Kidney (tissue), 14 donors: ENCODE data around the gene TRIP13. TPM values are rescaled to one million over a fixed set of nuclear protein-coding genes. Genes with fewer than 3 reads are reported as not detected.

Experiments
- DNase-seq, 5 donors: peaks; one replicate each; pipeline ENCODE4 v3.0.0-alpha.2; 2013 to 2020
- FAIRE-seq: peaks from 2 replicates; lab custom pipeline; 2012; peaks lifted over from hg19 to GRCh38; lab: Jason Lieb, UNC
- H3K27ac ChIP-seq, 2 donors: one replicate each; pipeline ENCODE4 v1.7.0; 2013; ENCODE audit warnings: low read depth in 2 of 2, low read length in 2 of 2, inconsistent platforms in 1 of 2
- H3K27me3 ChIP-seq: one replicate; pipeline ENCODE4 v1.7.1; 2013; ENCODE audit warnings: low read length, inconsistent platforms; ENCODE audit not compliant: control insufficient read depth, insufficient read depth
- H3K36me3 ChIP-seq, 3 donors: one replicate each; pipeline versions ENCODE4 v1.7.0 to v1.7.1; 2013; ENCODE audit warnings: low read length in 3 of 3, control low read depth in 1 of 3, inconsistent platforms in 1 of 3; ENCODE audit not compliant: insufficient read depth in 3 of 3, control insufficient read depth in 2 of 3
- H3K4me1 ChIP-seq, 3 donors: one replicate each; pipeline versions ENCODE4 v1.7.0 to v1.7.1; 2013; ENCODE audit warnings: low read length in 3 of 3, inconsistent platforms in 1 of 3, low read depth in 1 of 3; ENCODE audit not compliant: control insufficient read depth in 2 of 3, insufficient read depth in 2 of 3
- H3K4me3 ChIP-seq, 3 donors: one replicate each; pipeline versions ENCODE4 v1.7.0 to v1.8.1; 2013; ENCODE audit warnings: low read length in 3 of 3, control low read depth in 1 of 3, inconsistent platforms in 1 of 3
- H3K9ac ChIP-seq, 3 donors: one replicate each; pipeline versions ENCODE4 v1.7.0 to v1.7.1; 2013; ENCODE audit warnings: low read length in 3 of 3, control low read depth in 1 of 3, inconsistent platforms in 1 of 3
- H3K9me3 ChIP-seq, 3 donors: one replicate each; pipeline versions ENCODE4 v1.7.0 to v1.7.1; 2013; ENCODE audit warnings: low read length in 3 of 3, control low read depth in 1 of 3, inconsistent platforms in 1 of 3; ENCODE audit not compliant: control insufficient read depth in 2 of 3, insufficient read depth in 1 of 3
- CTCF ChIP-seq: IDR thresholded peaks from 3 replicates; pipeline ENCODE4 v1.5.1; 2012; ENCODE audit warnings: mild to moderate bottlenecking, moderate library complexity, borderline replicate concordance; ENCODE audit not compliant: insufficient read depth; ENCODE audit errors: extremely low read depth
- intact Hi-C: fragments of 100-400 bp; cut with DNase I; formaldehyde crosslinking; loops from one replicate; pipeline ENCODE4 v1.11.1; 2022
- polyA plus RNA-seq: library from polyadenylated mRNA; stranded (reverse); fragments of 350-450 nt; fragmentation: Illumina TruSeq; extraction: RNeasy Lipid Tissue Mini Kit (QIAGEN cat#74804); gene quantifications from one replicate; pipeline ENCODE4 v1.2.3, GENCODE V29; 2014; ENCODE audit warnings: low read depth, low replicate concordance; ENCODE audit not compliant: insufficient read depth
- total RNA-seq: library from RNA; stranded (reverse); fragmentation: NEBNext Ultra II Directional; extraction: Animal tissue kit (Norgen Biotek cat#: 25700); gene quantifications from one replicate; pipeline ENCODE4 v1.2.1, GENCODE V29; 2021
- donor health status: control.
- donor health status: control.
- donor health status: control.
- donor health status: control.
- donor health status: control.
- donor health status: DM: yes; HTN: yes; CAD: no.
- donor health status: Normal renal cell carcinoma (clear cell type).

TRIP13 gene
- total and polyA plus RNA-seq, 2 donors from 2014 or later = 0.86 to 1.6 TPM

GRCh38 chr5:865168-865521, 27.5 kb upstream of the TRIP13 start:
- Histone ChIP-seq H3K36me3 (peaks cover 3 to 40% (median 24%) of the 10 kb centered on the region in 3 donors), H3K4me3 (no peak overlapping the region), H3K4me1 (peaks cover 0 to 12% (median 9%) of the 10 kb centered on the region in 3 donors), H3K27ac (no peak overlapping the region), H3K9ac (no peak overlapping the region), H3K27me3 (no peaks in the 10 kb centered on the region), H3K9me3 (no peaks in the 10 kb centered on the region)
- peak in 1 of 5 donors; percentile 62 for DNase-seq
- FAIRE-seq = no peak
- intact Hi-C loops = no loop called here
- no peak for TF ChIP-seq CTCF

DNA sequence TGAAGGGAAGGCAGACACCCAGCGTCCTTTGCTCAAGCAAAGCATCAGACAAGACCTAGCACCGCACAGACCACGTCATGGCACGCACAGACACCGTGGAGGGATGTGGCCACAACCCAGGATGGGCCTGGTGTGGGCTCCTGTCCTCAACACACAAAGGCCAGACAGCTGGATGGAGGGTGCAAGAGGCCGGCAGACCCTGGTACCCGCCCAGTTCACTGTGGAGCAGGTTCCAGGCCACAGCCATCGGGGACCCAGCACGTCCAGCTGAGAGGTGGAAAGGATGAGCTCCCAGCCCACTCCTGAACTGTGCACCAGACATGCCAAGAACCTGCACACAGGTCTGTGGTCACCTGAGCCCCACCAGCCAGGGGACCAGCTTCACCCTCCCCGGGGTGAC, 26.9 kb upstream of the TRIP13 start:
- Histone ChIP-seq H3K36me3 (peaks cover 6 to 46% (median 28%) of the 10 kb centered on the region in 3 donors), H3K4me3 (no peak overlapping the region), H3K27ac (no peak overlapping the region), H3K9ac (no peak overlapping the region), H3K9me3 (no peaks in the 10 kb centered on the region), H3K27me3 (no peaks in the 10 kb centered on the region), H3K4me1 (peaks cover 0 to 12% (median 9%) of the 10 kb centered on the region in 3 donors)
- TF ChIP-seq CTCF = no peak
- no peak for FAIRE-seq
- peak in 1 of 5 donors; percentile 53 for DNase-seq
- intact Hi-C loops = no loop called here

GRCh38 chr5:867300-867870, 25.3 kb upstream of the TRIP13 start:
- H3K4me3 ChIP-seq = no peak overlapping the region
- peaks cover 0 to 12% (median 9%) of the 10 kb centered on the region in 3 donors for H3K4me1 ChIP-seq
- DNase-seq = peak in 1 of 5 donors; percentile 32
- peak overlapping the region in 1 of 2 donors; percentile 57 for H3K27ac ChIP-seq
- peaks cover 6 to 60% (median 39%) of the 10 kb centered on the region in 3 donors for H3K36me3 ChIP-seq
- no peaks in the 10 kb centered on the region for H3K9me3 ChIP-seq
- FAIRE-seq = no peak
- no peak for TF ChIP-seq CTCF
- no peaks in the 10 kb centered on the region for H3K27me3 ChIP-seq
- intact Hi-C loops = no loop called here
- no peak overlapping the region for H3K9ac ChIP-seq
